Trophoblast cell (in vitro differentiated cells and primary cell): ENCODE results near the gene ADAMTS13.

ENCODE experiments used
- DNase-seq, 2 donors: peaks; one replicate each; pipeline ENCODE4 v3.0.0-alpha.2; 2016
- H2AFZ ChIP-seq: 2 replicates; pipeline ENCODE4 v1.6.1; 2013; ENCODE audit warnings: low read length, moderate library complexity, mild to moderate bottlenecking; ENCODE audit not compliant: insufficient read depth, poor library complexity
- H2AK5ac ChIP-seq: 2 replicates; pipeline ENCODE4 v1.6.1; 2013; ENCODE audit warnings: mild to moderate bottlenecking, low read length
- H2BK120ac ChIP-seq: 2 replicates; pipeline ENCODE4 v1.6.1; 2013; ENCODE audit warnings: low read length, mild to moderate bottlenecking, moderate library complexity; ENCODE audit not compliant: insufficient read depth, poor library complexity
- H2BK12ac ChIP-seq: 2 replicates; pipeline ENCODE4 v1.6.1; 2013; ENCODE audit warnings: mild to moderate bottlenecking, low read length, moderate library complexity
- H2BK5ac ChIP-seq: 2 replicates; pipeline ENCODE4 v1.6.1; 2013; ENCODE audit warnings: low read length, low read depth, moderate library complexity, mild to moderate bottlenecking; ENCODE audit not compliant: poor library complexity
- H3K14ac ChIP-seq: 2 replicates; pipeline ENCODE4 v1.6.1; 2013; ENCODE audit warnings: mild to moderate bottlenecking, low read length
- H3K18ac ChIP-seq: 2 replicates; pipeline ENCODE4 v1.6.1; 2013; ENCODE audit warnings: mild to moderate bottlenecking, low read length
- H3K23ac ChIP-seq: 2 replicates; pipeline ENCODE4 v1.6.1; 2013; ENCODE audit warnings: low read length
- H3K27ac ChIP-seq: 2 replicates; pipeline ENCODE4 v1.5.1; 2013; ENCODE audit warnings: low read depth, mild to moderate bottlenecking, inconsistent platforms, low read length, moderate library complexity
- H3K27me3 ChIP-seq: 2 replicates; pipeline ENCODE4 v1.6.1; 2013; ENCODE audit warnings: inconsistent platforms, mild to moderate bottlenecking, low read length, moderate library complexity; ENCODE audit not compliant: insufficient read depth
- H3K36me3 ChIP-seq, 2 experiments: 1 replicate in 1 of 2; 2 replicates in 1 of 2; pipeline ENCODE4 v1.6.1; 2013; ENCODE audit warnings: low read length in 2 of 2, mild to moderate bottlenecking in 2 of 2, moderate library complexity in 1 of 2; ENCODE audit not compliant: insufficient read depth in 2 of 2, control insufficient read depth in 1 of 2
- H3K4ac ChIP-seq: 2 replicates; pipeline ENCODE4 v1.6.1; 2013; ENCODE audit warnings: low read depth, mild to moderate bottlenecking, low read length, moderate library complexity
- H3K4me1 ChIP-seq, 2 experiments: 1 replicate in 1 of 2; 2 replicates in 1 of 2; pipeline ENCODE4 v1.6.1; 2013; ENCODE audit warnings: low read length in 2 of 2, mild to moderate bottlenecking in 2 of 2, moderate library complexity in 1 of 2; ENCODE audit not compliant: insufficient read depth in 2 of 2, control insufficient read depth in 1 of 2
- H3K4me2 ChIP-seq: 2 replicates; pipeline ENCODE4 v1.6.1; 2013; ENCODE audit warnings: inconsistent platforms, mild to moderate bottlenecking, low read length, moderate library complexity
- H3K4me3 ChIP-seq: 2 replicates; pipeline ENCODE4 v1.5.1; 2013; ENCODE audit warnings: mild to moderate bottlenecking, low read depth, low read length, inconsistent platforms
- H3K79me1 ChIP-seq: one replicate; pipeline ENCODE4 v1.6.1; 2013; ENCODE audit warnings: low read length
- H3K79me2 ChIP-seq: 2 replicates; pipeline ENCODE4 v1.6.1; 2013; ENCODE audit warnings: low read length, mild to moderate bottlenecking; ENCODE audit not compliant: control insufficient read depth, insufficient read depth, poor library complexity
- H3K9ac ChIP-seq: 2 replicates; pipeline ENCODE4 v1.6.1; 2013; ENCODE audit warnings: mild to moderate bottlenecking, low read length
- H3K9me3 ChIP-seq: 2 replicates; pipeline ENCODE4 v1.6.1; 2013; ENCODE audit warnings: low read depth, mild to moderate bottlenecking, control low read depth, inconsistent platforms, low read length; ENCODE audit not compliant: insufficient read depth
- H4K12ac ChIP-seq: 2 replicates; pipeline ENCODE4 v1.6.1; 2013; ENCODE audit warnings: low read depth, mild to moderate bottlenecking, low read length, moderate library complexity
- H4K8ac ChIP-seq: 2 replicates; pipeline ENCODE4 v1.6.1; 2013; ENCODE audit warnings: low read depth, mild to moderate bottlenecking, low read length, moderate library complexity
- H4K91ac ChIP-seq: one replicate; pipeline ENCODE4 v1.6.1; 2013; ENCODE audit warnings: low read depth, mild to moderate bottlenecking, low read length, moderate library complexity
- WGBS: extraction: QIAGEN DNeasy Blood & Tissue Kit; methylation state at CpG from one replicate; pipeline ENCODE4 v1.1.7; 2013; ENCODE audit warnings: missing lambda C conversion rate; ENCODE audit not compliant: insufficient read length, insufficient coverage; ENCODE audit errors: extremely low coverage; 5-methylcytosine and 5-hydroxymethylcytosine counted together

ADAMTS13 gene

DNA sequence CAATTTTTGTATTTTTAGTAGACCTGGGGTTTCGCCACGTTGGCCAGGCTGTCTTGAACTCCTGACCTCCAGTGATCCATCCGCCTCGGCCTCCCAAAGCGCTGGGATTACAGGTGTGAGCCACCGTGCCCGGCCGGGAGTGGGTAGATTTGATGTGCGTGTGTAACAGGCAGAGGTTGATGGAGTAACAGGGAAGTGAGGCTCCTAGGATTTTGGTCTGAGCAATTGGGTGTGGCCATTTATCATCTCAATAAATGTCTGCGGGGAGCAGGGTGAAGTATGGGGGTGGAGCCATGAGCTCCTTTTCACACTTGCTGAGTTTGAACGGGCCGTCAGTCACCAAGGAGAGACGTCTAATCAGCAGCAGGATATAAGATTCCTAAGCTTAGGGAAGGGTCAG lies 3.2 kb upstream of the ADAMTS13 start:
- no peak overlapping the region for H3K9ac ChIP-seq
- no peak overlapping the region for H3K27ac ChIP-seq
- no peak overlapping the region for H4K8ac ChIP-seq
- H2BK5ac ChIP-seq: no peak overlapping the region
- no peak overlapping the region for H2AK5ac ChIP-seq
- H3K4me1 ChIP-seq: peaks cover 6 to 9% of the 10 kb centered on the region in 2 experiments
- no peak overlapping the region for H2BK12ac ChIP-seq
- no peak overlapping the region for H2BK120ac ChIP-seq
- H4K12ac ChIP-seq: no peak overlapping the region
- H3K36me3 ChIP-seq: peaks cover 10 to 17% of the 10 kb centered on the region in 2 experiments
- peaks cover 9% of the 10 kb centered on the region for H3K79me2 ChIP-seq
- DNase-seq: no peak
- WGBS: no CpG with 5 or more reads among the region's 13 CpGs
- no peak overlapping the region for H3K4ac ChIP-seq
- no peak overlapping the region for H3K4me3 ChIP-seq
- H3K79me1 ChIP-seq: peaks cover 8% of the 10 kb centered on the region
- no peaks in the 10 kb centered on the region for H3K9me3 ChIP-seq
- H3K27me3 ChIP-seq: no peaks in the 10 kb centered on the region
- no peak overlapping the region for H3K18ac ChIP-seq
- H3K23ac ChIP-seq: no peak overlapping the region
- no peak overlapping the region for H3K14ac ChIP-seq
- H2AFZ ChIP-seq: no peak overlapping the region
- no peak overlapping the region for H4K91ac ChIP-seq
- no peak overlapping the region for H3K4me2 ChIP-seq

DNA sequence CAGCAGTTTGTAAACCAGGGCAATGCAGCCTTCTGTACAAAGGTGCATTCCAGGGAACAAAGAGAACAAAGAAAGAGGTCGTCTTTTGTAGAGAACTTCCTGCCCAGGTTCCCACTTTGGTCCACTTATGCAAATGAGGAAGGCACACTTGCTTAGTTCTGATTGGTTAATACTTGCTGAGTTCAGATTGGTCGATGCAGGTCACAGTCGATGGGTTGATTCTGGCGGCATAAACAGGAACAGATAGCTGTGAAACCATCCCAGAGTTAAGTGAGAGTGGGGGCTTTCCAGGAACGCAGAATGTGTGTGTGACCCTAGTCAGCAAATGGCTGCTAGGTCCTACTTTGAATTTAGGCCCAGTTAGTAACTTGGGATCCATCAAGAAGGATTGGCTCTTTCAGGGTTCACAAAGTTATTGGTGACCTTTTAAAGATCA lies 1.8 kb upstream of the ADAMTS13 start:
- WGBS: no CpG with 5 or more reads among the region's 5 CpGs
- H3K36me3 ChIP-seq: peaks cover 4 to 8% of the 10 kb centered on the region in 2 experiments
- no peak for DNase-seq

DNA sequence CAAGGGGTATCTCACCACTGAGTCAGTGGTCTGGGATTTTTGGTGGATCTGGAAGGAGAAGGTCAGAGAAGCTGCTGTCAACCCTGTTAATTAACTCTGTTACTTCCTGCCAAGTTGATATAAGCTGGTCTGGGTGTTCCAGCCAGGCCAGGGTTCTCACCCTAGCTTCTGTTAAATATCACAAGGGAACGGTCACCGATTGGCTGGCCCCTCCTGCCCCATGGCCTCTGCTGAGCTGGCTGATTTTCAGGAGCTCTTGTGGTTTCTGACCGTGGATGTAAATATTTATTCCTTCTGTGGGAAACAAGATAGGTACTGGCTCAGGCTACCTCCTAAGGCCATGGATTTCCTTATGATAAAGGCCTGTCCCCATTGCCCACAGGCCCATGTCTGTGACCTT lies 1.0 kb downstream of the ADAMTS13 start:
- H2BK12ac ChIP-seq: no peak overlapping the region
- no peak overlapping the region for H3K4ac ChIP-seq
- H3K79me2 ChIP-seq: peaks cover 1% of the 10 kb centered on the region
- no peak overlapping the region for H4K91ac ChIP-seq
- peaks cover 1% of the 10 kb centered on the region for H3K79me1 ChIP-seq
- no peaks in the 10 kb centered on the region for H3K36me3 ChIP-seq
- no peak overlapping the region for H2BK5ac ChIP-seq
- H3K23ac ChIP-seq: no peak overlapping the region
- no peaks in the 10 kb centered on the region for H3K27me3 ChIP-seq
- H3K18ac ChIP-seq: no peak overlapping the region
- no peak overlapping the region for H3K9ac ChIP-seq
- H3K4me3 ChIP-seq: no peak overlapping the region
- no CpG with 5 or more reads among the region's 3 CpGs for WGBS
- H2AK5ac ChIP-seq: no peak overlapping the region
- no peak overlapping the region for H4K12ac ChIP-seq
- peaks cover 5% of the 10 kb centered on the region for H3K9me3 ChIP-seq
- no peak for DNase-seq
- no peak overlapping the region for H3K27ac ChIP-seq
- H3K14ac ChIP-seq: no peak overlapping the region
- peaks cover 0 to under 1% of the 10 kb centered on the region in 2 experiments for H3K4me1 ChIP-seq
- no peak overlapping the region for H4K8ac ChIP-seq
- no peak overlapping the region for H2BK120ac ChIP-seq
- no peak overlapping the region for H2AFZ ChIP-seq
- H3K4me2 ChIP-seq: no peak overlapping the region

More for the DNA sequence above, 1.8 kb upstream of the ADAMTS13 start:
- no peak overlapping the region for H3K9ac ChIP-seq
- no peaks in the 10 kb centered on the region for H3K9me3 ChIP-seq
- H3K79me2 ChIP-seq: peaks cover 9% of the 10 kb centered on the region
- no peak overlapping the region for H3K23ac ChIP-seq
- H4K12ac ChIP-seq: no peak overlapping the region
- H3K18ac ChIP-seq: no peak overlapping the region
- H3K4me2 ChIP-seq: no peak overlapping the region
- no peak overlapping the region for H2BK120ac ChIP-seq
- H4K91ac ChIP-seq: no peak overlapping the region
- H2BK5ac ChIP-seq: no peak overlapping the region
- no peak overlapping the region for H4K8ac ChIP-seq
- no peak overlapping the region for H2AFZ ChIP-seq
- no peak overlapping the region for H3K14ac ChIP-seq
- no peak overlapping the region for H3K27ac ChIP-seq
- H2AK5ac ChIP-seq: no peak overlapping the region
- H3K79me1 ChIP-seq: peaks cover 8% of the 10 kb centered on the region
- no peaks in the 10 kb centered on the region for H3K27me3 ChIP-seq
- peaks cover 6 to 9% of the 10 kb centered on the region in 2 experiments for H3K4me1 ChIP-seq
- no peak overlapping the region for H3K4me3 ChIP-seq
- no peak overlapping the region for H2BK12ac ChIP-seq
- H3K4ac ChIP-seq: no peak overlapping the region

DNA sequence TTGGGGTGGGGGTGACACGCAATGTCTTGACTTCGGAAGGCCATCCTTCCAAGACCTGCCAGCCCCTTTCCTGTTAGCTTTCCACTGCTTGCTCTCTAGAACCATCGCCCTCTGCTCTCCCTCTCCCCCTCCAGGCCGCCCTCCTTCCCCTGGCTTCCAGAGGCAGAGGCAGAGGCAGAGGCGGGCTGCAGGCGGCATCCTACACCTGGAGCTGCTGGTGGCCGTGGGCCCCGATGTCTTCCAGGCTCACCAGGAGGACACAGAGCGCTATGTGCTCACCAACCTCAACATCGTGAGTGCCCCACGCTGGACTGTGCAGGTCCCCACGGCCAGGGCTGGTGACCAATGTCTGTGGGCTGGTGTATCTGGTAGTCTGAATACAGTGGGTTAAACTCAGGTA lies 2.0 kb downstream of the ADAMTS13 start:
- Histone ChIP-seq H3K4me2 (no peak overlapping the region), H3K18ac (no peak overlapping the region), H4K91ac (no peak overlapping the region), H2BK120ac (no peak overlapping the region), H2AK5ac (no peak overlapping the region), H2BK12ac (no peak overlapping the region), H3K27ac (no peak overlapping the region), H3K14ac (no peak overlapping the region), H4K8ac (no peak overlapping the region), H3K4me1 (peaks cover 0 to 2% of the 10 kb centered on the region in 2 experiments), H3K4ac (no peak overlapping the region), H3K9ac (no peak overlapping the region), H3K79me2 (no peaks in the 10 kb centered on the region), H2AFZ (no peak overlapping the region), H3K36me3 (no peaks in the 10 kb centered on the region), H2BK5ac (no peak overlapping the region), H3K9me3 (peaks cover 6% of the 10 kb centered on the region), H3K79me1 (no peaks in the 10 kb centered on the region), H4K12ac (no peak overlapping the region), H3K27me3 (no peaks in the 10 kb centered on the region), H3K23ac (no peak overlapping the region), H3K4me3 (no peak overlapping the region)
- WGBS: no CpG with 5 or more reads among the region's 12 CpGs
- no peak for DNase-seq
